HEK293T (cell line): ENCODE measurements around the gene GSTO2.
A peak's percentile ranks its signal among the peaks of the same experiment; 100 is the strongest.

Source experiments
- CTCF ChIA-PET: fragments of 350-600 bp; formaldehyde crosslinking; extraction: SDS; loops from one replicate; lab custom pipeline; 2021; ENCODE audit warnings: antibody characterized with exemption, inconsistent platforms; lab: Yijun Ruan, JAX
- POLR2A ChIA-PET: fragments of 350-600 bp; formaldehyde crosslinking; extraction: SDS; loops from one replicate; lab custom pipeline; 2020; ENCODE audit warnings: antibody characterized with exemption, inconsistent platforms; lab: Yijun Ruan, JAX
- DNase-seq: peaks from one replicate; pipeline ENCODE4 v3.0.0; 2012; ENCODE audit warnings: mixed read lengths; ENCODE audit errors: extremely low spot score
- ARNT ChIP-seq: fragments of 450-650 bp; IDR thresholded peaks from 2 replicates; pipeline ENCODE4 v1.6.1; 2017; ENCODE audit warnings: mild to moderate bottlenecking
- BHLHE40 ChIP-seq: fragments of 450-650 bp; IDR thresholded peaks from 2 replicates; pipeline ENCODE4 v1.6.1; 2016; ENCODE audit warnings: mild to moderate bottlenecking, moderate library complexity, borderline replicate concordance
- CTBP1 ChIP-seq: fragments of 450-650 bp; IDR thresholded peaks from 2 replicates; pipeline ENCODE4 v1.6.1; 2016; ENCODE audit warnings: borderline replicate concordance
- ELF4 ChIP-seq: fragments of 450-650 bp; IDR thresholded peaks from 2 replicates; pipeline ENCODE4 v1.6.1; 2017; ENCODE audit warnings: antibody characterized with exemption
- FOXA1 ChIP-seq: fragments of 450-650 bp; IDR thresholded peaks from 2 replicates; pipeline ENCODE4 v1.6.1; 2016; ENCODE audit warnings: mild to moderate bottlenecking
- FOXK2 ChIP-seq: fragments of 450-650 bp; IDR thresholded peaks from 2 replicates; pipeline ENCODE4 v1.6.1; 2016; ENCODE audit warnings: mild to moderate bottlenecking
- FOXM1 ChIP-seq: fragments of 450-650 bp; IDR thresholded peaks from 2 replicates; pipeline ENCODE4 v1.6.1; 2017; ENCODE audit warnings: mild to moderate bottlenecking, borderline replicate concordance
- HDGF ChIP-seq: fragments of 450-650 bp; IDR thresholded peaks from 2 replicates; pipeline ENCODE4 v1.6.1; 2017; ENCODE audit warnings: antibody characterized with exemption, borderline replicate concordance
- L3MBTL2 ChIP-seq: fragments of 450-650 bp; conservative IDR thresholded peaks from 2 replicates; pipeline ENCODE4 v1.6.1; 2016; ENCODE audit warnings: mild to moderate bottlenecking
- LEF1 ChIP-seq: fragments of 450-650 bp; IDR thresholded peaks from 2 replicates; pipeline ENCODE4 v1.6.1; 2017; ENCODE audit warnings: mild to moderate bottlenecking, borderline replicate concordance
- NFRKB ChIP-seq: fragments of 450-650 bp; IDR thresholded peaks from 2 replicates; pipeline ENCODE4 v1.6.1; 2016; ENCODE audit warnings: mild to moderate bottlenecking, moderate library complexity
- PKNOX1 ChIP-seq: fragments of 450-650 bp; IDR thresholded peaks from 2 replicates; pipeline ENCODE4 v1.6.1; 2016
- SP1 ChIP-seq: fragments of 450-650 bp; IDR thresholded peaks from 2 replicates; pipeline ENCODE4 v1.6.1; 2017
- SUZ12 ChIP-seq: fragments of 450-650 bp; IDR thresholded peaks from 2 replicates; pipeline ENCODE4 v1.6.1; 2016; ENCODE audit warnings: mild to moderate bottlenecking
- TARDBP ChIP-seq: fragments of 450-650 bp; IDR thresholded peaks from 2 replicates; pipeline ENCODE4 v1.6.1; 2016
- ZNF384 ChIP-seq: fragments of 450-650 bp; IDR thresholded peaks from 2 replicates; pipeline ENCODE4 v1.6.1; 2016

The GSTO2 gene

DNA sequence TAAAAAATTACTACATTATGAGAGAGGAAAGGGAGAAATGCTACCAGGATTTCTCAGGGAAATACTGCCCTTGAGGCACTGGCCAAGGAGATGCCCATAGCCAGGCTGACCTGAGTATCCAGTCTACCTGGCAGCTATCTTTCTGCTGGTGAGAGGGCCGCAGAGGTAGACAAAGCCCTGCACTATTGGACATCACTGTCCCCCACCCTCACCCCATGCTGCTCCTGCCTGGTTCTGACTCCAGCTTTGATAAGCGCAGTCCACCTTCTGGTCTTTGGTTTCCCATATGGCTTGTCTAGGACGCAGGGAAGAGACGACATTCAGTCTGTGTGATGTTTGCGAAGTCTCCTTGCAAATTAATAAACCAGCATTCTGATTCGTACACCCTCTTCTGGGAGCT is 65.6 kb downstream of the GSTO2 start:
- ChIA-PET CTCF (no interaction called here), POLR2A (no interaction called here)
- TF ChIP-seq NFRKB (no peak), FOXA1 (no peak), SUZ12 (no peak), ZNF384 (no peak), HDGF (no peak), TARDBP (no peak), FOXK2 (no peak), CTBP1 (no peak), SP1 (no peak), L3MBTL2 (no peak)
- DNase-seq, result no peak

GRCh38 chr10:104334965-104335650 is 66.1 kb downstream of the GSTO2 start:
- POLR2A ChIA-PET, result no interaction called here
- no peak for TF ChIP-seq FOXM1
- TF ChIP-seq ELF4, result no peak
- CTCF ChIA-PET, result no interaction called here
- DNase-seq, result no peak

DNA sequence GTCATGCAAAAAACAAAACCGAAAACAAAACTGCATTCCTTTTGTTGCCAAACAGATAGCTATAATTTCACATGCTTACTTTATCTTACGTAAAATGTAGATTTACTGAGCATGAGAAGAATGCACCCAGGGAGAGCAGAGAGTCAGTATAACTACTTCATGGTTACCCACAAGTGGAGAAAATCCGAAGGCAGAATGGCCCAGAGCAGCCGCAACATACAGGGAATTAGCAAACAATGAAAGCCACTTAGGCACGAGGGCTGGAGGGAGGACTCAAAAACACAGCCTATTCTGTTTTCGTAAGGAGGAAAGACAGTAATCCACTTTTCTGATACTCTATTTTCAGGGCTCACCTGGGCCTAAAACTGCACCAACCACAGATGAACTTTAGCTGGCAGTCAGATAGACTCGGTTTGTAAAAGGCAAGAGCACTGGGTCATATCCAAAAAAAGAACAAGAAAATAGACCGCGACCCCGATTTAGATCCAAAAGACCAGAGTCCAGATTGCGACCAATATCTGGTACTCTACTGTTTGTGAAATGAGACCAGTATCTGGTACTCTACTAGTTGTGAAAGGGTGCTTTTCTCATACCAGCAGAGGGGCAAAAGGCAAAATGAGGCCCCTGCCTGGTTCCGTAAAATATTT is 68.0 kb downstream of the GSTO2 start:
- CTCF ChIA-PET, result interaction anchor here (0.9 to 1.2 kb wide), 3 partner anchors 10 to 16 kb away, joined by 3 read pairs; partner anchors contain the start of gene CFAP58
- POLR2A ChIA-PET, result interaction anchor here (1.1 kb wide), 1 partner anchor 63 kb away, joined by 4 read pairs; no protein-coding TSS in a partner anchor
- TF ChIP-seq FOXA1, result no peak
- TF ChIP-seq LEF1, result no peak
- TF ChIP-seq CTBP1, result no peak
- no peak for TF ChIP-seq L3MBTL2
- TF ChIP-seq NFRKB, result no peak
- TF ChIP-seq BHLHE40, result no peak
- TF ChIP-seq ZNF384, result no peak
- no peak for TF ChIP-seq PKNOX1
- DNase-seq, result no peak

DNA sequence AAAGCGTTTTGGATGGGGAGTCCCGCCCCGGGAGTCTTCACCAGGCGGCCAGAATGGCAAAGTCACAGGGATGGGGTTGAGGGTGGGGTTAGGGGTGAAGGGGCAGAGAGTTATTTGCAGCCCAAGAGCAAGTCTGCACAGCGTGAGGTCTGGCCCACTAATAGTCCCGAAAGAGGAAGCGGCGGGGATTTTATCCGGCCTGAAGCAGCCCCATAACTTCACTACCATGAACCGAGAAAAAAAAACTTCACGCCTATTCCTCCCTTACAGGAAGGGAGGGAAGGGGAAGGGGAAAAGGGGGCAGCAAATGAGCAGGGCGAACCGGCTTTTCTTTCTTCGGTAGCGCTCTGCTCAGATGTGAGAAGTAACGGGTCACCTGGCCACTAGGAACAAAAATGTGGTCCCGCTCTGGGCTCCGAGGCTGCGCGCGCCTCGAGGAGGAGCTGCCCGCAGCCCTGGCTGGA is 68.6 kb downstream of the GSTO2 start:
- ChIA-PET POLR2A (interaction anchor here (0.7 to 1.7 kb wide), 6 partner anchors 8 to 64 kb away, joined by 3 to 4 read pairs (median 3); no protein-coding TSS in a partner anchor), CTCF (interaction anchor here (0.9 to 1.5 kb wide), 5 partner anchors 10 to 63 kb away, joined by 3 to 5 read pairs (median 3); no protein-coding TSS in a partner anchor)
- peak; percentile 63 for DNase-seq
- TF ChIP-seq FOXK2, result no peak
- no peak for TF ChIP-seq FOXM1
- TF ChIP-seq ELF4, result no peak
- TF ChIP-seq SP1, result no peak
- TF ChIP-seq PKNOX1, result no peak
- no peak for TF ChIP-seq CTBP1
- TF ChIP-seq NFRKB, result no peak
- no peak for TF ChIP-seq L3MBTL2
- TF ChIP-seq ARNT, result no peak
- no peak for TF ChIP-seq LEF1
- TF ChIP-seq HDGF, result no peak
- no peak for TF ChIP-seq BHLHE40

- DNase-seq, result peak; percentile 70
- CTCF ChIA-PET, result interaction anchor here (0.9 to 1.5 kb wide), 5 partner anchors 9 to 63 kb away, joined by 3 to 5 read pairs (median 3); no protein-coding TSS in a partner anchor
- POLR2A ChIA-PET, result interaction anchor here (0.7 to 1.7 kb wide), 9 partner anchors 8 to 218 kb away, joined by 3 to 5 read pairs (median 3); partner anchors contain the start of genes CFAP58 and GSTO2
- TF ChIP-seq ELF4 (peak; percentile 26; the same call in 1 of the 2 replicates), L3MBTL2 (peak; percentile 66), FOXM1 (peak; percentile 95), FOXK2 (no peak)
Measured at GRCh38 chr10:104337985-104338735, 69.2 kb downstream of the GSTO2 start, which contains the start of gene ITPRIP. Gene ITPRIP (minus strand): TSS chr10:104338465. CDS start chr10:104316051, 22,414 bp downstream.

- TF ChIP-seq FOXA1, result no peak
- no peak for TF ChIP-seq ELF4
- TF ChIP-seq BHLHE40, result no peak
- no peak for TF ChIP-seq L3MBTL2
- TF ChIP-seq SP1, result no peak
- no peak for TF ChIP-seq NFRKB
- TF ChIP-seq CTBP1, result no peak
- no peak for TF ChIP-seq LEF1
- ChIA-PET CTCF (no interaction called here), POLR2A (interaction anchor here (0.6 to 0.7 kb wide), 2 partner anchors 65 to 280 kb away, joined by 4 read pairs; no protein-coding TSS in a partner anchor)
- no peak for DNase-seq
Measured at GRCh38 chr10:104339469-104340110, 70.6 kb downstream of the GSTO2 start.
